Right lobe of liver (tissue), 6 donors: ENCODE data around the gene PI4K2B. TPM values are rescaled to one million over a fixed set of nuclear protein-coding genes. Genes with fewer than 3 reads are reported as not detected.

Source experiments
- ATAC-seq, 4 donors: fragments of 200-7000 bp; cut with Tn5 transposase; one replicate each; pipeline ENCODE4 v1.9.1; 2020; ENCODE audit warnings: mild to moderate bottlenecking in 4 of 4, moderate library complexity in 4 of 4
- DNase-seq, 3 donors: peaks; one replicate each; pipeline ENCODE4 v3.0.0-alpha.2; 2020
- H3K27ac ChIP-seq, 3 donors: fragments of 200-600 bp; one replicate each; pipeline ENCODE4 v1.8.0; 2022
- H3K27me3 ChIP-seq, 2 donors: fragments of 200-600 bp; one replicate each; pipeline ENCODE4 v1.8.0; 2022
- H3K36me3 ChIP-seq, 4 donors: fragments of 200-600 bp; sonication (generic) in 1 of 4; one replicate each; pipeline versions ENCODE4 v1.5.1 to v1.8.0; 2017 to 2022; ENCODE audit warnings: control low read depth in 1 of 4
- H3K4me1 ChIP-seq, 4 donors: fragments of 200-600 bp; sonication (generic) in 1 of 4; one replicate each; pipeline versions ENCODE4 v1.5.1 to v1.8.0; 2017 to 2022; ENCODE audit warnings: control low read depth in 1 of 4
- H3K4me3 ChIP-seq, 3 donors: fragments of 200-600 bp; one replicate each; pipeline ENCODE4 v1.8.0; 2022
- H3K9me3 ChIP-seq, 4 donors: fragments of 200-600 bp; sonication (generic) in 1 of 4; one replicate each; pipeline versions ENCODE4 v1.5.1 to v1.8.0; 2017 to 2022; ENCODE audit warnings: control low read depth in 1 of 4
- CTCF ChIP-seq, 4 donors: fragments of 200-600 bp in 3 of 4; fragments of 450-650 bp in 1 of 4; IDR thresholded peaks; one replicate each; pipeline versions ENCODE4 v1.5.1 to v1.8.0; 2016 to 2022; ENCODE audit warnings: antibody characterized with exemption in 4 of 4, mild to moderate bottlenecking in 2 of 4
- POLR2A ChIP-seq: fragments of 450-650 bp; IDR thresholded peaks from one replicate; pipeline ENCODE4 v1.6.1; 2017; ENCODE audit warnings: antibody characterized with exemption, mild to moderate bottlenecking
- WGBS: methylation state at CpG from one replicate; pipeline ENCODE4 v1.1.6; 2018; ENCODE audit warnings: low coverage, low lambda C conversion rate; ENCODE audit not compliant: insufficient coverage; ENCODE audit errors: missing lambda C conversion rate; 5-methylcytosine and 5-hydroxymethylcytosine counted together
- intact Hi-C, 2 donors: fragments of 100-400 bp; cut with DNase I; formaldehyde crosslinking; loops; one replicate each; pipeline versions ENCODE4 v1.11.2 to v1.14.1; 2022
- total RNA-seq, 6 experiments: library from RNA; depleted of rRNA in 2 of 6; stranded (reverse); fragments of >200 nt in 2 of 6; fragmentation: NEBNext Ultra II Directional in 3 of 6; extraction: Animal tissue kit (Norgen Biotek cat#: 25700) in 3 of 6; gene quantifications; one replicate each; pipeline versions ENCODE4 v1.1.0 to v1.2.4, GENCODE V29; 2016 to 2023
- donor health status: DM: no; HTN: yes; CAD: no.
- donor health status: DM: no; HTN: no; CAD: no.
- donor health status: DM: no; HTN: no; CAD: no.
- donor health status: DM: no; HTN: yes; CAD: no.
- donor health status: DM: no; HTN: yes; CAD: no.

Gene PI4K2B
- total RNA-seq, 6 experiments from 2014 or later: 17.1 to 33.5 (median 22.8) TPM

- Histone ChIP-seq H3K9me3 (no peaks in the 10 kb centered on the region), H3K36me3 (peaks cover 0 to 49% (median 2%) of the 10 kb centered on the region in 4 donors), H3K4me3 (no peak overlapping the region), H3K4me1 (peaks cover 0 to under 1% (median 0%) of the 10 kb centered on the region in 4 donors), H3K27me3 (no peaks in the 10 kb centered on the region), H3K27ac (no peak overlapping the region)
- DNase-seq (no peak), ATAC-seq (peak in 1 of 4 donors; percentile 65)
- intact Hi-C loops: no loop called here
- TF ChIP-seq POLR2A: no peak
- no peak for TF ChIP-seq CTCF (IDR thresholded peaks at IDR 0.05)
- 94% methylated on average over 2 of the region's 2 CpGs for WGBS
These were observed 25.2 kb downstream of the PI4K2B start for GRCh38 chr4:25258980-25259578.

GRCh38 chr4:25271866-25272265, 38.0 kb downstream of the PI4K2B start:
- Histone ChIP-seq H3K27ac (no peak overlapping the region), H3K4me3 (no peak overlapping the region), H3K27me3 (no peaks in the 10 kb centered on the region), H3K9me3 (no peaks in the 10 kb centered on the region), H3K36me3 (peaks cover 0 to 25% (median 3%) of the 10 kb centered on the region in 4 donors), H3K4me1 (no peaks in the 10 kb centered on the region)
- 88% methylated on average over 3 of the region's 3 CpGs for WGBS
- no peak for ATAC-seq
- no peak for DNase-seq
- no peak for TF ChIP-seq POLR2A
- no peak for TF ChIP-seq CTCF (IDR thresholded peaks at IDR 0.05)
- intact Hi-C loops: no loop called here

- ATAC-seq (no peak), DNase-seq (no peak)
- peaks cover 0 to 25% (median 0%) of the 10 kb centered on the region in 4 donors for H3K36me3 ChIP-seq
- no peak overlapping the region for H3K4me3 ChIP-seq
- no peak for TF ChIP-seq CTCF (IDR thresholded peaks at IDR 0.05)
- TF ChIP-seq POLR2A: no peak
- intact Hi-C loops: no loop called here
- H3K27me3 ChIP-seq: no peaks in the 10 kb centered on the region
- H3K4me1 ChIP-seq: no peaks in the 10 kb centered on the region
- no peak overlapping the region for H3K27ac ChIP-seq
- WGBS: 91% methylated on average over 4 of the region's 4 CpGs
- no peaks in the 10 kb centered on the region for H3K9me3 ChIP-seq
These were observed 46.4 kb downstream of the PI4K2B start for GRCh38 chr4:25280210-25280609.

- Histone ChIP-seq H3K4me1 (no peaks in the 10 kb centered on the region), H3K4me3 (no peak overlapping the region), H3K9me3 (no peaks in the 10 kb centered on the region), H3K27ac (no peak overlapping the region), H3K36me3 (peaks cover 0 to 13% (median 0%) of the 10 kb centered on the region in 4 donors), H3K27me3 (no peaks in the 10 kb centered on the region)
- ATAC-seq: peak in 2 of 4 donors; percentile 23 to 67
- 52% methylated on average over 3 of the region's 3 CpGs for WGBS
- intact Hi-C loops: no loop called here
- TF ChIP-seq CTCF (IDR thresholded peaks at IDR 0.05): no peak
- TF ChIP-seq POLR2A: no peak
- DNase-seq: no peak
These were observed 50.1 kb downstream of the PI4K2B start for GRCh38 chr4:25283948-25284347.
